Activated T-helper 9 cell treated with anti-CD3 and anti-CD28 coated beads, Interleukin-2, amount 50 U/mL, for 16 hours (primary cell): ENCODE data around the gene USP3.

ENCODE experiments used
- DNase-seq: peaks from one replicate; pipeline ENCODE4 v3.0.0-alpha.2; 2020; ENCODE audit warnings: low read depth

The USP3 gene

DNA sequence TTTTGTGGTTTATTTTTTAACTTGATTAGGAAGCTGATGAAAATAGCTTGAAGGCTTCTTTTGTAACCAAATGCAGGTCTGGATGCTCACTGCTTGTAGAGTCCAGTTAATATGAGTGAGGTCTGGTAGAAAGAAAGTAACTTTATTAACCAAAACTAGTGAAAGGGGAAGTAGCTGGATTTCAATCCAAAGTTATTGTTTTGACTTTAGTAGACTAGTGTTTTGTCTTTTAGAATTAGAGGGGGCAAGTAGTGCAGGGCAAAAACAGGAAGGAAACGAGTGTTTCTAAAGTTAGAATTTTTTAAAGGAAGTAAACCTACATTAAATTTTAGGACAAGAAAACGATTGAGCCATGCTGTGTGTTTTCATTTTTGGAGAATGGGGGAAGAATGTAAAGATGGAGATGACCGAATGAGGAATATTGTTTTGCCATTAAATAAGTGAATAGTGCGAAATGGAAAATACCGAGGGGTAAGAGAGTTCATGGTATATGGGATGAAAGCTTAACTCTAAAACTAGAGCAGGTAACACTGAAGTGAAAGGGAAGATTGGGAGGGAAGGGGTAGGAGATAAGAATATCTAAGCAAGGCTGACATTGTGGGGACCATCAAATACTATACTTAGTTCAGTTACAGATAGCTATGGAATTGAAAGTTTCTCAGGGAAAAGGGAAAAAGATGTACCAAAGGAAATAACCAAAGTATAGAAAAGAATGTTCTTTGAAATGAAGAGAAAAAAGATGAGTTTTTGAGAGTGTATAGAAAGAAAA is 40.0 kb downstream of the USP3 start:
- no peak for DNase-seq

DNA sequence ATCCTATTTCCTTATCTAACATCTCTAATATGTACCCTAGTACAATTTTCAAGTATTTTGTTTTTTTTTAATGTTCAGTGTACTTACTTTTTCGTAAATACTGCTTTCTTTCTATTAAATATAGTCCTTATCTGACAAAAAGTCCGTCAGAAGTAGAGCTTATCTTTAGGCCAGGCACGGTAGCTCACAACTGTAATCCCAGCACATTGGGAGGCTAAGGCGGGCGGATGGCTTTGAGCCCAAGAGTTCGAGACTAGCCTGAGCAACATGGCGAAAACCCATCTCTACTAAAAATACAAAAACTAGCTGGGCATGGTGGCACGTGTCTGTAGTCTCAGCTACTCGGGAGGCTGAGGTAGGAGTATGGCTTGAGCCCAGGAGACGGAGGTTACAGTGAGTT is 41.1 kb downstream of the USP3 start:
- no peak for DNase-seq

DNA sequence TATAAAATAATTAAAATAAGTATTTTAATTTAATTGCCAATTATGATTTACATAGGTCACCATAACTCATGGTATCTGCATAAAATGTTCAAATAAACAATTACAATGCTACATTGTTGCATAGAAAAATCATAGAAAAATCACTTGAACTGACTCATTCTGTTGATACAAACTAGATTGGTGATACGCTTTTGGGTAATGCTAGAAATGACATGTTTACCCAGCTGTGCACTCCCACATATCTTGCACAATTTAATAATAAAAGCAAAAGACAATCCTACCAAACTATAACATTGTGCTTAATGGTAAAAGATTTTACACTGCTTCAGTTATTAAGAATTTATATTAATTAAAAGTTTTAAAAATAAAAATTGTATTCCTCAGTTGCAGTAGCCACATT is 47.0 kb downstream of the USP3 start:
- DNase-seq, result no peak

DNA sequence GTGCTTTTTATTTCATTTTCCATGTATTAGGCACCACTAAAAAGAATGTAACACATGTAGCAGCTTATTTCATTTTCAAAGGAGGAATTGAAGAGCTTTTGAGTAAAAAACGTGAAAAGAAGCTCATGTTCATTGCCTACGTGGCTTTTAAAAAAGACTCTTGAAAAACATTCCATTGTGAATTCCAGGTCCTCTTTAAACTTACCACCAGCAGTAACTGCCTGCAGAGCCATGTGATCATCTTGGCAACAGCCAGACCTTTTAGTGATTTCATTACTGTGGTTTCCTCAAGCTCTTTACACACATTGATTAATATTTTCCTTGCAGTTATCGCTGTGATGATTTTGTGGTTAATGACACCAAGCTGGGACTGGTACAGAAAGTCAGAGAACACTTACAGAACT is 49.0 kb downstream of the USP3 start:
- no peak for DNase-seq

DNA sequence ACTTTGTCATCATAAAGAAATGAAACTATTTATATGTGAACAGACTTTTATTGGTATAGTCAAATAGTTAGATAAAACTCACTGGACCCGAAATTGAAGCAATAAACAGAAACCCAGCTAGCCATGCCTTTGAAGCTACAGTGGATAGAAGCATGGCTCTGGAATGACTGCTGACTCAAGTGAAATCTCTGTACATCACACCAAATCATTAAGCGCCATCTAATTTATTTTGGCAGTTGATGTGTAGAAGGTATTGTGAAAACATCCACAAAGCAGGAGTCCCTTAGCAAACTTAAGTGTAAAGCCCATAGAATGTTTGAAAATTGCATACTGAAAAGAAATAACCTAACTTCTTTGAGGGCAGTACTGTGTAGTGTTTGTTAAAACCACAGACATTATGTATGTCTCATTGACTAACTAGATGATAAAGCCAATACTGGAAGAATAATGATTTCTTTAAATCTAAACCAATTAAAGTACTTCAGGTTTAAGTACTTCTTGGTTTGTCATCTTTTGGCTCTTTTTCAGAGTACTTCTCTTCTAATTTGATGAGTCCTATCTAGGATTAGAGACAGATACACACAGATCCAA is 50.0 kb downstream of the USP3 start:
- DNase-seq, result no peak

DNA sequence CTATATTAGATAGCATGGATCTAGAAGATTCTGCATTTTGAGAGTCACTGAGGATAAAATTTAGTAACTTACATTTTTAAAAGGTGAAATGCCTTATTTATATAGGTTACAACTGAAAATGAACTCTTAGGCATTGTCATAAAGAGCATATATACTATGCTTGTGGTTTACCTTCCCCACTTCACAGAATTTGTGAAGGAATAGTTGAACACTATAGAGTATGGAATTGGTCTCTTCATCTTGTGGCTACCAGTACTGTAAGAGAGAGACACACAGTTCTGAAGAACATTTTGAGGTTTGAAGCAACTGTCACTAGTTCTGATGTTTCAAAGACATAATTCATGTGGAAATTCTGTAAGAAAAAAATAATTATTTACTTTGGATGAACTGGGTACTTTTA is 51.1 kb downstream of the USP3 start:
- DNase-seq, result no peak

DNA sequence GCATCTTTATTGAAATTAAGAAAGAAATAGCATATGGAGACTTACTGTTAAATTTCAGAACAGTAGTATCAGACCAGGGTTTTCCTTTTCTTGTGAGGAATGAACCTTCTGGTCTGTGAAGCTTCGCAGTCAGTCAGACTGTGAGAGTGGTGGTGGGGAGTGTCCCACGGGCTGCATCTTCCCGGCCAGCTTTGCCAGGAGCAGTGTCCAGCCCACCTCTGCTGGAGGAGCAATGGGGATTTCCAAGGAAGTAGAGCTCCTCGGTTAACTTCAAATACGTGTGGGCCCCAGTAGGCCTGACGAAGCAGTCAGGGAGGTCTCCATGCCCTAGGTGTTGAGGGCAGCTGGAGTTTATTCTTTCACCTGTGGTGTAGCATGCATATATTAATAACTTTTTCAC is 51.9 kb downstream of the USP3 start:
- DNase-seq, result no peak

DNA sequence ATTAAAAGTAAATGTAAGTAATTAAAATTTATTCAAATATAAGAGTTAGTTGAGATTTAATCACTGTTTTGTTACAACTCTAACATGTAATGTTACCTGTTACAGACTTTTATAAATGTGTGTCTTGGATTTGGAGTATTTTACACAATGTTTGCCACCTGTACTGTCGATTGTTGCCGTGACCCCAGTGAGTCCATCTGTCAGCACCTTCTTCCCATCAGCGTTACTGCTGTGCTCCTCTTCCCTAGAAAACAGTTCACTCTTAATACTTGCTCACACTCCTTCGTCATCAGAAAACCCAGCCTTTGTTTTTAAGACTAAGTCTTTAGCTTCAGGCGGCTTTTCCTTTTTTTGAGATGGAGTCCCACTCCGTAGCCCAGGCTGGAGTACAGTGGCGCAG is 52.3 kb downstream of the USP3 start:
- DNase-seq, result no peak

DNA sequence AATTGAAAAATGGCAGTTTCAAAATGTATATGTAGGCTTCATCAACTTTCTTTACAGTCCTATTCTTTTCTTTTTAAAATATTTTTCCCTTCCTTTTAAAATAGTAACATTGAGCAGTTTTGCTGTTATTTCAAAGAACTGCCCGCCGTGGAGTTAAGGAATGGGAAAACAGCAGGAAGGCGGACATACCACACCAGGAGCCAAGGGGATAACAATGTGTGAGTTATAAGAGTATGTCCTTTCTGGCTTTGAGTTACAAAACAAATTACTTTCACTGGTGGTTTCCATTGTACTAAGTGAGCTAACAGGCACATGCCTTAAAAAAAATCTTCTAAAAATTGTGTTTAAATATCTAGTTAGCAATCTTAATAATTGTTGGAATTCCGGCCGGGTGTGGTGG is 55.4 kb downstream of the USP3 start:
- no peak for DNase-seq

DNA sequence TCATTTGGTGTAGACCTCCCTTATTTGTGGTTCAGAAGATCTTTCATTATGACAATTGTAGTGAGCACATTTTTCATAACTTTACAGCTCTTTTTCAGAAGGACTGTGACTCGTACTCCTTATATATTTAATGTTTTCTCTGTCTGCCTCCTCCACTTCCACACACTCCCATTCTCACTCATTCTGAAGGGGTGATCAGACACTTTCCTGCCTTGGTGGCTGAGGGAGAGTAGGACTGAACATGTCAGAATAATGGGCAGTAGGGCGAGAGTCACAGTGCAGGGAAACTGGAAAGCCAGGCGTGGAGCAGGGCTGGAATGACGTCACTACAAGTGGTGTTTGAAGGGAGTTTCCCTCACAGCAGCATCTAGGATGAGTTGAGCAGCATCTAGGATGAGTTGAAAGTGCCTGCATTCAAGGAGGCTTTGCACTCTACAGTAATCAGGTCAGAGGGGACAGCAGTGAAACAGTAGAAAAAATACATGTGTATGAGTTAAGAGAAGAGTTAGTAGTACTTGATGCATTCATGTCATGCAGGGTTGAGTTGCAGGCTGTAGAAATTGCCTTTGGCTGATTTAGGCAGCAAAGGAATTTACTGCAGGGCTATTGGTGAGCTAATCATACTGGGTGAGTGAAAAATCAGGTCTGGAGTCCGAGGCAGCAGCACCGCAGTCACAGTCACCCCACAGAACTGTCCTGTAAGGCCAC is 56.5 kb downstream of the USP3 start:
- peak; percentile 8 for DNase-seq

DNA sequence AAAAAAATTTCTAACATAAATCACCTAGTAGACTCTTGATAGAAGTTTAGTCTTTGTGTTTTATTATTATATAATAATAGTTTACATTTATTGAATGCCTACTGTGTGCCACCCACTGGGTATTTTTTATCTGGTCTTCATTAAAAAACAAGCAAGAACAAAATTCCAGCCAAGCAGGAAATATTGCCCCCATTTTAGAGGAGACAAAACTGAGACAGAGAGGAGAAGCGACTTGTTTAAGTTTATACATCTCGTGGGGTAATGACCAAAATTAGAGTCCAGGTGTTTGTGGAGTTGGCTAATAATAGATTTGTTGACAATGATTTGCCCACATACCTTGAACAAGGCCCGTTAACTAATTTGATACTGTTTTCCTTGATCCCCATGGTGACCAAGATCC is 59.7 kb downstream of the USP3 start:
- DNase-seq, result no peak

DNA sequence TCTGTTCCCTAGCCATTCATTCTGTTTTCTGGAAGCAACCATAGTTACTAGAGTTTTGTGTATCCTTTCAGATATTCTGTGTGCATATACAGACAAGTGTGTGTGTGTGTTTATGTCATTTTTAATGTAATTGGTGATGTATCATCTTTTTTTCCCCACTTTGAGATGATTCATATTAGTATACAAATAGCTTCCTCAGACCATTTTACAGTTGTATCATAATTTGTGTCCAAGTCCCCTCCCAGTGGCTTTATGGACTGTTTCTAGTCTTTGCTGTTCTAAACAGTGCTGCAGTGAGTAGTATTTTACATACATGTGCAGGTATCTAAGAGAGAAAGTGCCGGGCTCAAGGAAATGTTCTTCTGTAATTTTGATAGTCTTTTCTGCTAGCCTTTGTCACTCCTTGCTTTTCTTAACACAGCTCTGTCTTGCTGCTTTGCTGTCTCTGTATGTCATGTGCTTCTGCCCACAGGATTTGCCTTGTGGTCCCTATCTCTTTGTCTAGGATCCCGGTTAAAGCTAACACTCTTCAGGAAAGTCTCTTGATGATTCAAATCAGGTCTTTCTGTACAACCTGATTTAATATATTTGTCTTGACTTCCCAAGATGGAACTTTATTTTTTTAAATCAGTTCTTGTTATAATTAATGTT is 61.3 kb downstream of the USP3 start:
- DNase-seq, result no peak

DNA sequence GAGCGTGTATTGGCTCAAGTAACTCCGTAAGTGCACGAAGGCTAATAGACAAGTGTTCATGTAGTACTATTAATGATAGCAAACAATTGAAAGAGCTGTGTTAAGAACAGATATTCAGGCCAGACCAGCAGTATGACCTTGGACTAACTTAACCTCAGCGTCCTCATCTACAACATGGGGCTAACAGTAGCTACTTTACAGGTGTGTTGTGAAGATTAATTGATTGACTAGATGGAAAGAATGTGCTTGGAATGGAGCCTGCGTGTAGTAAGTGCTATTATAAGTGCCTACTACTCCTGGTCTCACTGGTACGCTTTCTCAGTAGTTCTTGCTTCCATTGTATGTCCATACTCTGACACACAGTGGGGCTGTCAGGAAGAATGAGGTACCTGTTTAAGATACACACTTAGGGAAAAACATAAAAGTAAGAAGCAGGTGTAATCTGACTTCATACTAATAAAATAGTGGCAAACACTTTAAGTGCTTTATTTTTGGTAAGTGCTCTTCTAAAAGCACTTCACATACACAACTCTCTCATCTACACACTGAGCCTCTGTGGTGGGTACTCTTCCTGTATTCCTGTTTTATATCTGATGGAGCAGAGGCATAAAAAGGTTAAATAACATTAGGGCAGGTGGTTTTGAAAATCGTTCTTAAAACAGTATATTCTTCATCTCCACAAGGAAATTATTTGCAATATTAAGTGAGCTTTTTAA is 68.5 kb downstream of the USP3 start:
- no peak for DNase-seq

DNA sequence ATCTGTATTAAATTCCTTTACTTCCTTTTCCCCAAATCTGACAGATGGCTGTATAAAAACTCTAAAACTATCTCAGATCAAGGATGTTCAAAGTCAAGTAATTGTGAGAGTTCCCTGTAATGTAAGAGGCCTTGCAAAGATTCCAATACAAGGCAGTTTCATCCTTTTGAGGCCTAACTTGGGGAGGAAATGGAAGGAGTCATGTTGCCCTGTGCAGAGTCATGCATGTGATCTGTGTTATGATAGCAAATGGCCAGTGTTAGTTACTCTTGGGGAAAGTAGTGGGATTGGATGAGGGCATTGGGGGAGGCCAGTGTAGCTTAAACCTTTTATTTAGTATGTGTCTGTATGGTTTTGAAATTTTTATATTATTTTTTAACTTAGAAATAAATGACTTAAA is 69.1 kb downstream of the USP3 start:
- no peak for DNase-seq

DNA sequence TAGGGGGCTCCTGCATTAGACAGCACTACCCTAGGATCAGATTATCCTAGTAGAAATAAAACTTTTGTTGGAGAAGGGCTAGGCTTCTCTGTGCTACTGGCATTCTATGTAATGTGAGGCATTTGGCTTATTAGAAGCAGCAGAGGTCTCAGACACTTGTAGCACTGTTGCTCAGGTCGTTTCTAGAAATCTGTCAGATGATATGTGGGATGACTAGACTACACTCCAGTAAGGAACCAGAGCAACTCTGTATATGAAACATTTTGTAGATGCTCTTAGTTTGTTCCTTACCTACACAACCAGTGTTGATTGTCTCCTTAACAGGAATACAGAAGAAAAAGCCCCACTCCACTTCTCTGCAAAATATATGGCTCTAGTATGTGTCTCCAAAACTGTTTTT is 70.9 kb downstream of the USP3 start:
- no peak for DNase-seq

DNA sequence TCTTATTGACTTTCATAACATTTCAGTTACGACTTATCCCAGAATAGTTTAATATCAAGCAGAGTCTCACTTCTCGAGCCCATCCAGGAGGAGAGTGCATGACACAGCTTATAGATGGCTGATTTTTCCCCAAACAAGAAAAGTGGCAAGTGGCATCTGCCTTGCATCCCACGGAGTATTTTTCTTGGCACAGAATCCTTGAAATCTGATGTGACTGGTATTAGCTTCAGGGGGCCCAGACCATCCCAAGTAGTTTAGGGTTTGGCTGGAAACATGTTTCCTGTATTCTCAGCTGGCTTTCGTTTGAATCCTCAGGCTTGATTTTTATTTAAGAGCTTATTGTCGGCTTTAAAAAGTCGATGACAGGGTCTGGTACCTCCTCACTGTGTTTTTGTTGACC is 72.0 kb downstream of the USP3 start:
- no peak for DNase-seq

DNA sequence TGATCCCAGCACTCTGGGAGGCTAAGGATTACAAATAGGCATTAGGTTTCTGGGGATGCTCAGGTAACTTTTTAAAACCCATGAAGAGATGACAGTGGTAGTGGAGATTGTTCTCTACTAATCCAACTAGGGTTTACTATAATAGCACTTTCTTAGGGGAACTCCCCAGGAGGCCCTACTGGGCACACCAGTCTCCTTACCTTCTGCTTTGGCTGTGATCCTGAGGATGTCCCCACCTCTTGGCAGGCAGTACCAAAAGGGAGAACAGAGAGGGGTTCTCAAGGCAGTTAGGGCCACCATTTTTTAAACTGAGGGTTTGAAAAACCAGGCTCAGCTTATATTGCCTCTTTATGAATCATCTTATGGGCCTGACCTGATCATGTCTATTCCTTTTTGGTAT is 77.8 kb downstream of the USP3 start:
- no peak for DNase-seq

DNA sequence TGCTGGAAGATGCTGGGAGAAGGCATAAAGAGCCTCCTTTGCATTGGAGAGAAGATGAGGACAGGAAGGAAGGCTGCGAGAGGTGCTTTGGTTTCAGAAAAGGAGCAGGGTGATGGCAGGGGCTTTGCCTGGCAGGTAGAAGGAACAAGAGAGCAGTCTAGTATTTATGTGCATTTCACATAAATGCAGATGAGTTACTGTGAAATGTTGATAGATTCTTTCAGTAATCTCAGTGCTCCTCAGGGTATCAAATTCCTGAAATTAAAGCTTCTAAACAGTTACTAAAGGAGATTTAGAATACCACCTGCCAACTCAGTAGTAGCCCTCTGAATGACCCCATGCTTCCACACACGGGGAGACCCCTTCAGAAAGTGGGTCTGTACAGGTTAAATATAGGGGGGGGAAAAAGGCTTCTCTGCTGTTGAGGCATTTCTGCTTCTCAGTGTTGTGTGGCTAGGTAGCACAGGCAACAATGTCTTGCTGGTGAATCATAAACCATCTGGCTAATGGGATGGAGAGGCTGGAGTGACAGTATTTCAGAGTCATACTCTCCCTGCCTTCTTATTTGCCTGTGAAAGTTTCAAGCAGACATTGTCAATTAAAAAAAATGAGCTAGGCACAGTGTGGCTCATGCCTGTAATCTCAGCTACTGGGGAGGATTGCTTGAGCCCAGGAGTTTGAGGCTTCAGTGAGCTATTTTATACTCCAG is 78.5 kb downstream of the USP3 start:
- DNase-seq, result no peak

DNA sequence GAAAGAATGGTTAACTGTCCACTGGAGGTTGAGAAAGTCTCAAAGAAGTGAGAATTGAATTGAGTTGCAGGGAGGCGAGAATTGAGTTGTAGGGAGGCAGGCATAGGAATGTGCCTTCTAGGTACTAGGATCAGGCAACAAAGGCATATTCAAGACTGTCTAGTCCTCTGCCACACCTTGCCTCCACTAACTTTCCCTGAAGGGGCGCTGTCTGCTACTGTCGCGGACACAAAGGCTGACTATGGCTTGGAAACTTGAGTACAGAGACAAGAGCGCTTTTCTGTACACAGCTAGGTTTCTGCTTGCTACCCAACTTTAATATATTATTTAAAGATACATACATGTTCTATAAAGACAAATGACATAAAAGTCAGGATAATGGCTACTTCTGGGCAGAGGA is 82.4 kb downstream of the USP3 start:
- no peak for DNase-seq

DNA sequence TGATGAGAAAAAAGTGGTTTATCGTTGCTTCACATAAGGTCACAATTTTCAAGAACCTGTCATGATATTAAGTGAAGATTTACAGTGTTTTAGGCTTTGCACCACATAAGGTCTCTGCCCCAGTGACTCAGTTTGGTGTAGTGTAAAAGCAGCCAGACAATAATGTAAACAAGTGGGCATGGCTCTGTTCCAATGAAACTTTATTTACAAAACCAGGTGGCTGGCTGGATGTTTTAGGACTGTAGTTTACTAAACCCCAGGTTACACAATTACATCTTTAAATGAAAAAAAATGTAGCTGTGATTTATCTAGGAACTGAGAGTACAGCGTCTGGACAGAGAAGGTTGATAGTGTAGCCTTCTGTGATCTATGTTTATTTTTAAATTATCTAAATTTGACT is 83.1 kb downstream of the USP3 start:
- no peak for DNase-seq

DNA sequence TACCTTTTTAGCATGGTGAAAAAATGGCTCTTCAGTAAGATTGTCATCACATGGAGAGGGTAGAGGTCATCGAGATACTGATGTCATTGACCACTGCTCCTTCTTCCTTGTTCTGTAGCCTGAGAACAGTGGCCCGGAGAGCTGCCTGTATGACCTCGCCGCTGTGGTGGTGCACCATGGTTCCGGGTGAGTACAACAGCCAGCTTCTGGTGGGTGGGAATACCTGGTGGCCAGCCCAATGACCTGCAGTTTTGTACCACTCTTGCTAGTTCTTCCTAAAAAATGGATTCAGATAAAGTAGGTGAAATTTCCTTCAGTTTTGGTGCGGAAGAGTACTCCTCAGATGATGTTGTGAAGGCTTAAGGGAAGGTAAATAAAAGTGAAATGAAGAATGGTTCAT is 84.4 kb downstream of the USP3 start:
- DNase-seq, result no peak
